ENCODE data around the gene KDM5B.

GRCh38 chr1:202811296-202812175 is 3.3 kb upstream of the KDM5B start:
- TF ChIP-seq ZNF274 (IDR thresholded peaks at IDR 0.05; ENCODE audit: low read depth, low read length) (no peak), YY1 (IDR thresholded peaks at IDR 0.05; ENCODE audit: insufficient read depth, insufficient read length) (no peak), SUZ12 (IDR thresholded peaks at IDR 0.05; ENCODE audit: extremely low read depth, insufficient read depth, insufficient read length) (no peak)

All from NT2/D1 (cell line).